ENCODE data around the gene AKAP6. TPM values are rescaled to one million over a fixed set of nuclear protein-coding genes. Genes with fewer than 3 reads are reported as not detected.

Gene AKAP6
- total RNA-seq, 1 donor from 2014 or later, result 8.5 TPM

DNA sequence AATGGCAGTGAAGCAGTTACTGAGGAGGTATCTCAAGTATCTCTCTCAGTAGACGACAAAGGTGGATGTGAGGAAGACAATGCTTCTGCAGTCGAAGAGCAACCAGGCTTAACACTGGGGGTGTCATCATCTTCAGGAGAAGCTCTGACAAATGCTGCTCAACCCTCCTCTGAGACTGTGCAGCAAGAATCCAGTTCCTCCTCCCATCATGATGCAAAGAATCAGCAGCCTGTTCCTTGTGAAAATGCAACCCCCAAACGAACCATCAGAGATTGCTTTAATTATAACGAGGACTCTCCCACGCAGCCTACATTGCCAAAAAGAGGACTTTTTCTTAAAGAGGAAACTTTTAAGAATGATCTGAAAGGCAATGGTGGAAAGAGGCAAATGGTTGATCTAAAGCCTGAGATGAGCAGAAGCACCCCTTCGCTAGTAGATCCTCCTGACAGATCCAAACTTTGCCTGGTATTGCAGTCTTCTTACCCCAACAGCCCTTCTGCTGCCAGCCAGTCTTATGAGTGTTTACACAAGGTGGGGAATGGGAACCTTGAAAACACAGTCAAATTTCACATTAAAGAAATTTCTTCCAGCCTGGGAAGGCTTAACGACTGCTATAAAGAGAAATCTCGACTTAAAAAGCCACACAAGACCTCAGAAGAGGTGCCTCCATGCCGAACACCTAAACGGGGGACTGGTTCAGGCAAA lies 216.6 kb downstream of the AKAP6 start:
- no peaks in the 10 kb centered on the region for H3K36me3 Mint-ChIP-seq
- no peaks in the 10 kb centered on the region for H3K27me3 Mint-ChIP-seq (ENCODE audit: low read depth)
- no peaks in the 10 kb centered on the region for H3K9me3 Mint-ChIP-seq
- no peak for DNase-seq (ENCODE audit: low spot score in 2 of 2, unreplicated experiment in 2 of 2)
- H3K4me1 Mint-ChIP-seq, result peaks cover 9% of the 10 kb centered on the region
- TF ChIP-seq, protein P1, sequence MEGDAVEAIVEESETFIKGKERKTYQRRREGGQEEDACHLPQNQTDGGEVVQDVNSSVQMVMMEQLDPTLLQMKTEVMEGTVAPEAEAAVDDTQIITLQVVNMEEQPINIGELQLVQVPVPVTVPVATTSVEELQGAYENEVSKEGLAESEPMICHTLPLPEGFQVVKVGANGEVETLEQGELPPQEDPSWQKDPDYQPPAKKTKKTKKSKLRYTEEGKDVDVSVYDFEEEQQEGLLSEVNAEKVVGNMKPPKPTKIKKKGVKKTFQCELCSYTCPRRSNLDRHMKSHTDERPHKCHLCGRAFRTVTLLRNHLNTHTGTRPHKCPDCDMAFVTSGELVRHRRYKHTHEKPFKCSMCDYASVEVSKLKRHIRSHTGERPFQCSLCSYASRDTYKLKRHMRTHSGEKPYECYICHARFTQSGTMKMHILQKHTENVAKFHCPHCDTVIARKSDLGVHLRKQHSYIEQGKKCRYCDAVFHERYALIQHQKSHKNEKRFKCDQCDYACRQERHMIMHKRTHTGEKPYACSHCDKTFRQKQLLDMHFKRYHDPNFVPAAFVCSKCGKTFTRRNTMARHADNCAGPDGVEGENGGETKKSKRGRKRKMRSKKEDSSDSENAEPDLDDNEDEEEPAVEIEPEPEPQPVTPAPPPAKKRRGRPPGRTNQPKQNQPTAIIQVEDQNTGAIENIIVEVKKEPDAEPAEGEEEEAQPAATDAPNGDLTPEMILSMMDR (IDR thresholded peaks at IDR 0.05; ENCODE audit: unreplicated experiment), result no peak
- H3K27ac Mint-ChIP-seq, result no peak overlapping the region
- no peak overlapping the region for H3K4me3 Mint-ChIP-seq

DNA sequence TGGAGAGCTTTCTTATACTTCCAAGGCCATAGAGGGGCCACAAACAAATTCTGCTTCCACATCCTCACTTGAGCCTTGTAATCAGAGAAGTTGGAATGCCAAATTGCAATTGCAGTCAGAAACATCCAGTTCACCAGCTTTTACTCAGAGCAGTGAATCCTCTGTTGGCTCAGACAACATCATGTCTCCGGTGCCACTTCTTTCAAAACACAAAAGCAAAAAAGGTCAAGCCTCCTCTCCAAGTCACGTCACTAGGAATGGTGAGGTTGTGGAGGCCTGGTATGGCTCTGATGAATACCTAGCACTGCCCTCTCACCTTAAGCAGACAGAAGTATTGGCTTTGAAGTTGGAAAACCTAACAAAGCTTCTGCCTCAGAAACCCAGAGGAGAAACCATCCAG lies 217.1 kb downstream of the AKAP6 start:
- H3K9me3 Mint-ChIP-seq, result no peaks in the 10 kb centered on the region
- H3K4me1 Mint-ChIP-seq, result peaks cover 9% of the 10 kb centered on the region
- H3K36me3 Mint-ChIP-seq, result no peaks in the 10 kb centered on the region
- no peak for DNase-seq (ENCODE audit: low spot score in 2 of 2, unreplicated experiment in 2 of 2)
- no peak overlapping the region for H3K4me3 Mint-ChIP-seq
- TF ChIP-seq, protein P1 (IDR thresholded peaks at IDR 0.05; ENCODE audit: unreplicated experiment), result no peak
- H3K27me3 Mint-ChIP-seq (ENCODE audit: low read depth), result no peaks in the 10 kb centered on the region
- H3K27ac Mint-ChIP-seq, result no peak overlapping the region

DNA sequence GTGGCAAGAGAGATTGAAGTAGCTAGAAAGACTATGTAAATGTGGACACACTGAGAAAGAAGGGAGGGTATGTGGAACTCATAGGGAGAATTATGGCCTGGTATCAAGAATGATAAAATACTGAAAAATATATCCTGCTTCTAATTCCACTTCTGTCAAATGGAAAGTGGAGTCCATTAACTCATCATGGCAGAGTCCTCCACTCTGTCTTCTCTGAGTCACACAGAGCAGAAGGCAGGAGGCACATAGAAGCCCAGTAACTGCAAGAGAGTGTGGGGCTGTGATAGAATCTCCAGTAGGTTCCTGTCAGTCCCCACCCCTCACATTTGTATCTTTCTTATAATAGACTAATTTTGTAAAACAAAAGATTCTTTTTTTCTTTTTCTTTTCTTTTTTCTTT lies 223.7 kb downstream of the AKAP6 start:
- no peak overlapping the region for H3K27ac Mint-ChIP-seq
- TF ChIP-seq, protein P1 (IDR thresholded peaks at IDR 0.05; ENCODE audit: unreplicated experiment), result no peak
- no peaks in the 10 kb centered on the region for H3K27me3 Mint-ChIP-seq (ENCODE audit: low read depth)
- DNase-seq (ENCODE audit: low spot score in 2 of 2, unreplicated experiment in 2 of 2), result no peak
- H3K4me3 Mint-ChIP-seq, result no peak overlapping the region
- H3K9me3 Mint-ChIP-seq, result peaks cover 6% of the 10 kb centered on the region
- H3K4me1 Mint-ChIP-seq, result peaks cover 7% of the 10 kb centered on the region
- H3K36me3 Mint-ChIP-seq, result no peaks in the 10 kb centered on the region

DNA sequence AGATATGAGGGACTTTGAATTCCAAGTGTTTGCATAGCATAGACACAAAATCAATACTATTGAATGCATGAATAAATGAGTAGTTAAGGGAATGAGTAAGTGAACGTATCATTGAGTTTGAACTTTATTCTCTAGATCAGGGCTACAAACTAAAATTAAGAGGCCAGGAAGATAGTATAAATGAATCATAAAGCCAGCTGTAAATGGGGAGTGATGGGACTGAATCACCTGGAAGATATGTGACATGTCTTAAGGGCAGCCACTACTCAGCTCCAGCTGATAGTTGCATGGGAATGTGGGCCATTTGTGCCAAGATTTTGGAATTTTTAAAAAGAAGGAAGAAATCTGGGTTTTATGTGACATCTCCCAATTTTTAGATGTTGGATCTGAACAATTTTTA lies 229.9 kb downstream of the AKAP6 start:
- no peak overlapping the region for H3K4me3 Mint-ChIP-seq
- no peaks in the 10 kb centered on the region for H3K36me3 Mint-ChIP-seq

DNA sequence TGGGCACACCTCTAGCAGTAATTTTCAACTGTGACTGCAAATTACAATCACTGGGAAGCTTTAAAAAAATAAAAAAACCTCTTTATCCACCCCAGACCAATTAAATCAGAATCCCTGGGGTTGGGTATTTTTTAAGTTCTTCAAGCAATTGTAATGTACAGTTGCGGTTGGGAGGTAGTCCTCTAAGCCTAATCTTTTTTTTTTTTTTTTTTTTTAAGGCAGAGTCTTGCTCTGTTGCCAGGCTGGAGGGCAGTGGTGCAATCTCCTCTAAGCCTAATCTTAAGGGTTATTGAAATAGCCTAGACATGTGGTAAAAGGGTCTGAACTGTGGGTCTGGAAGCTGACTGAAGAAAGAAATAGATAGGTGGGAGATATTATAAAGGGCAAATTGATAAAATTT lies 230.5 kb downstream of the AKAP6 start:
- Mint-ChIP-seq H3K36me3 (no peaks in the 10 kb centered on the region), H3K9me3 (peaks cover 6% of the 10 kb centered on the region), H3K4me3 (no peak overlapping the region), H3K27ac (no peak overlapping the region), H3K4me1 (peaks cover 9% of the 10 kb centered on the region), H3K27me3 (ENCODE audit: low read depth) (no peaks in the 10 kb centered on the region)
- DNase-seq (ENCODE audit: low spot score in 2 of 2, unreplicated experiment in 2 of 2), result no peak
- TF ChIP-seq, protein P1 (IDR thresholded peaks at IDR 0.05; ENCODE audit: unreplicated experiment), result no peak

More for the DNA sequence above, 229.9 kb downstream of the AKAP6 start:
- no peak overlapping the region for H3K27ac Mint-ChIP-seq
- peaks cover 6% of the 10 kb centered on the region for H3K9me3 Mint-ChIP-seq
- no peak for DNase-seq (ENCODE audit: low spot score in 2 of 2, unreplicated experiment in 2 of 2)
- H3K27me3 Mint-ChIP-seq (ENCODE audit: low read depth), result no peaks in the 10 kb centered on the region
- TF ChIP-seq, protein P1 (IDR thresholded peaks at IDR 0.05; ENCODE audit: unreplicated experiment), result no peak
- peaks cover 5% of the 10 kb centered on the region for H3K4me1 Mint-ChIP-seq

Data from mesothelial cell of epicardium (in vitro differentiated cells).